ENCODE measurements around the gene ALK. TPM values are rescaled to one million over a fixed set of nuclear protein-coding genes. Genes with fewer than 3 reads are reported as not detected.

The ALK gene
- polyA plus RNA-seq, 2 of the 4 experiments (the other 2 are of a cell fraction), result not detected

GRCh38 chr2:29811378-29811777 lies 110.0 kb downstream of the ALK start:
- H3K4me3 ChIP-seq, result no peak overlapping the region
- no peaks in the 10 kb centered on the region for H3K4me1 ChIP-seq
- DNase-seq (ENCODE audit: low read depth in 1 of 2, low spot score in 1 of 2) (no peak), FAIRE-seq (no peak), ATAC-seq (no peak)
- ChIA-PET POLR2A (no interaction called here), CTCF (interaction anchor here (0.9 to 1.3 kb wide), 3 partner anchors 10 to 171 kb away, joined by 3 to 4 read pairs (median 3); no protein-coding TSS in a partner anchor)
- no peak overlapping the region for H3K4me2 ChIP-seq
- 5% methylated on average over 1 of the region's 1 CpG for WGBS (ENCODE audit: missing lambda C conversion rate)
- H3K27ac ChIP-seq, result no peak overlapping the region
- TF ChIP-seq BHLHE40 (IDR thresholded peaks at IDR 0.05; ENCODE audit: low read depth, low read length), result no peak
- H3K9me3 ChIP-seq, result no peaks in the 10 kb centered on the region

DNA sequence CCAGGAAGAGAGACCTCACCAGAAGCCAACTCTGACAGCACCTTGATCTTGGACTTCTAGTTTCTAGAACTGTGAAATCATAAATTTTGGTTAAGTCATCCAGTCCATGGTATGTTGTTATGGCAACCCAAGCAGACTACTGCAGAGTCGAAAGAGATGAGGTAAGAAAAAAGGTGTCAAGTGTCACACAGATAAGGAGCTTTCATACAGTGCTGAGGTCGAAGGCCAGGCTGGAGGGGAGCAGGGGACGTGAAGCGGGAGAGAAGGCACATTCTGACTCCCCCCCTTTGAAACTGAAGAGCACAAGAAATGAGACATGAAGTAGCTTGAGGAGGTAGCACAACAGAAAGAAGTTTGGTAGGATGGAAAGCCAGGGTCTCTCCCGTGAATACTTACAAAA lies 110.4 kb downstream of the ALK start:
- no peaks in the 10 kb centered on the region for H3K9me3 ChIP-seq
- ATAC-seq, result no peak
- H3K4me3 ChIP-seq, result no peak overlapping the region
- FAIRE-seq, result no peak
- no peak overlapping the region for H3K4me2 ChIP-seq
- ChIA-PET POLR2A (no interaction called here), CTCF (interaction anchor here (0.9 to 1.3 kb wide), 3 partner anchors 9 to 170 kb away, joined by 3 to 4 read pairs (median 3); no protein-coding TSS in a partner anchor)
- no peaks in the 10 kb centered on the region for H3K4me1 ChIP-seq
- H3K27ac ChIP-seq, result no peak overlapping the region
- 8% methylated on average over 5 of the region's 5 CpGs for WGBS (ENCODE audit: missing lambda C conversion rate)
- TF ChIP-seq CBX2 (IDR thresholded peaks at IDR 0.05; ENCODE audit: borderline replicate concordance, low read depth), result no peak
- TF ChIP-seq POLR2AphosphoS2 (conservative IDR thresholded peaks at IDR 0.05; ENCODE audit: low read length), result no peak
- TF ChIP-seq EHF (CRISPR knock-in tag; IDR thresholded peaks at IDR 0.05), result no peak
- no peak for TF ChIP-seq KDM5A (IDR thresholded peaks at IDR 0.05)
- TF ChIP-seq MAX (IDR thresholded peaks at IDR 0.05), result no peak
- TF ChIP-seq ESRRA (IDR thresholded peaks at IDR 0.05; ENCODE audit: borderline replicate concordance, low read length), result no peak
- TF ChIP-seq NFE2L2 (conservative IDR thresholded peaks at IDR 0.05; ENCODE audit: low read length), result no peak
- TF ChIP-seq ELK1 (IDR thresholded peaks at IDR 0.05; ENCODE audit: low read depth, low read length), result no peak
- TF ChIP-seq RNF2 (IDR thresholded peaks at IDR 0.05; ENCODE audit: borderline replicate concordance, low read depth), result no peak
- TF ChIP-seq MYC (IDR thresholded peaks at IDR 0.05; ENCODE audit: borderline replicate concordance, low read length), result no peak
- TF ChIP-seq JUNB (IDR thresholded peaks at IDR 0.05), result no peak
- TF ChIP-seq, protein P1, sequence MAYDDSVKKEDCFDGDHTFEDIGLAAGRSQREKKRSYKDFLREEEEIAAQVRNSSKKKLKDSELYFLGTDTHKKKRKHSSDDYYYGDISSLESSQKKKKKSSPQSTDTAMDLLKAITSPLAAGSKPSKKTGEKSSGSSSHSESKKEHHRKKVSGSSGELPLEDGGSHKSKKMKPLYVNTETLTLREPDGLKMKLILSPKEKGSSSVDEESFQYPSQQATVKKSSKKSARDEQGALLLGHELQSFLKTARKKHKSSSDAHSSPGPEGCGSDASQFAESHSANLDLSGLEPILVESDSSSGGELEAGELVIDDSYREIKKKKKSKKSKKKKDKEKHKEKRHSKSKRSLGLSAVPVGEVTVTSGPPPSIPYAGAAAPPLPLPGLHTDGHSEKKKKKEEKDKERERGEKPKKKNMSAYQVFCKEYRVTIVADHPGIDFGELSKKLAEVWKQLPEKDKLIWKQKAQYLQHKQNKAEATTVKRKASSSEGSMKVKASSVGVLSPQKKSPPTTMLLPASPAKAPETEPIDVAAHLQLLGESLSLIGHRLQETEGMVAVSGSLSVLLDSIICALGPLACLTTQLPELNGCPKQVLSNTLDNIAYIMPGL (CRISPR knock-in tag; IDR thresholded peaks at IDR 0.05; ENCODE audit: borderline replicate concordance), result no peak
- TF ChIP-seq JUN (IDR thresholded peaks at IDR 0.05), result no peak
- no peak for TF ChIP-seq HOXA7 (CRISPR knock-in tag; IDR thresholded peaks at IDR 0.05)
- no peak for TF ChIP-seq CTCF (IDR thresholded peaks at IDR 0.05)
- no peak for TF ChIP-seq BHLHE40 (IDR thresholded peaks at IDR 0.05; ENCODE audit: low read depth, low read length)
- TF ChIP-seq MAZ (IDR thresholded peaks at IDR 0.05; ENCODE audit: borderline replicate concordance, low read depth, low read length), result no peak
- TF ChIP-seq HOXB5 (CRISPR knock-in tag; IDR thresholded peaks at IDR 0.05), result no peak
- no peak for TF ChIP-seq CHD4 (IDR thresholded peaks at IDR 0.05; ENCODE audit: borderline replicate concordance)
- no peak for DNase-seq (ENCODE audit: low read depth in 1 of 2, low spot score in 1 of 2)

DNA sequence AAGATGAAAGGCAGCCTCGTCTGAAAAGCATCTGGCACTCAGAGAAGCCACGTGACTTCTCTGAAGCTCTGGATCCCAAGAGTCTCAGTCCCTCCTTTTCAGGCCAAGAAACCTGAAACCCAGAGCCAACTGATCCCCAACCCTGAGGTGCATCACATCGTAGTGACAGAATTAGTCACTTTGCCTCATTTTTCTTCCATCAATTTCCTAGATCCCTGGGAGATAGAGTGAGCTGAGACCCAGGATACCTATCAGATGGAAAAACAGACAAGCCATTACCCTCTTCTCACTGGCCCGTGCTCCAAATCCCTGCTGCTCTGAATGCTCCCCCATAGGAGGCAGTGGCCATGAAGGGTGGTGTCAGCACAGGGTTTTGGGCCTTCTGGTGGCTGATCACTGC lies 113.1 kb downstream of the ALK start:
- Histone ChIP-seq H3K9me3 (no peaks in the 10 kb centered on the region), H3K27ac (no peak overlapping the region), H3K4me3 (no peak overlapping the region), H3K4me2 (no peak overlapping the region), H3K4me1 (no peaks in the 10 kb centered on the region)
- POLR2A ChIA-PET, result no interaction called here
- FAIRE-seq (no peak), DNase-seq (ENCODE audit: low read depth in 1 of 2, low spot score in 1 of 2) (no peak), ATAC-seq (no peak)
- whole genome bisulfite sequencing (ENCODE audit: missing lambda C conversion rate), result 2% methylated on average over 4 of the region's 4 CpGs
- CTCF ChIA-PET, result interaction anchor here (1.3 kb wide), 1 partner anchor 8 kb away, joined by 5 read pairs; no protein-coding TSS in a partner anchor
- TF ChIP-seq, protein P1 (CRISPR knock-in tag; IDR thresholded peaks at IDR 0.05; ENCODE audit: borderline replicate concordance), result no peak

Measured in A549 (cell line).